Activated naive CD4-positive, alpha-beta T cell treated with Interleukin-2 at 50 U/mL for 16 hours (primary cell): ENCODE measurements around the gene KLHL21.

Experiments used
- DNase-seq: peaks from one replicate; pipeline ENCODE4 v3.0.0-alpha.2; 2020

Gene KLHL21

DNA sequence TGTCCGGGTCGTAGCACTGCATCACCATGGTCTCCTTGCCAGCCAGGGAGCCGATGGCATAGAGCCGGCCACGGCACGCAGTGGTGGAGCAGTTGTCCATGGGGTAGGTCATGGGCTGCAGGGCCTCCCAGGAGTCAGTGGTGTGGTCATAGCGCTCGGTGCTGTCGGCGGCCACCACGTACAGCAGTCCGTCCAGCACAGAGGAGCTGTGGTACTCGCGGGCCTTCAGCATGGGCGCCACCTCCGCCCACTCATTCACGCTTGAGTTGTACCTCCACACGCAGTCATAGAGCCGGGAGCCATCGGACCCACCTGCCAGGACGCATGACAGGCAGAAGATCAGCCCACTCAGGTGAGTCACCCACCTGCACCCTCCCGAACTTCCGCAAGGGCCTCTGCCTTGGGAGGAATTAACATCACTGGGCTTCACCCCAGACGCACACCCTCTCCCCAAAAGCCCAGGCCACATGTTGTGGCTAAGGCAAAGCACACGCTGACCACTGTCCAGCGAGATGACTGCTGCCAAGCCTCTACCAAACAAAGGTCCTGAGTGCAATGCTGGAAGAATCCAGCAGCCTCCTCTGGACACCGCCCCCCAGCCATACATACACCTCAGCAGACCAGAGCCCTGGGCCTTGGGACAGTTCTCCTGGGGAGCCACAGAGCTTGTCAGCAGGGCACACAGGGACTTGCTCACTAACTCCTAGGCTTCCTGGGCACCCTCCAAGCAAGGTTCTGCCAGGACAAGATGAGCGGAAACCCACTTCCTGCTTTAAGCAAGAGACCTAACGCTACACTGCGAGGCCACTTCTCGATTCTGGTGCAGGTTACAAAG is 3.3 kb downstream of the KLHL21 start:
- DNase-seq: peak; percentile 70

DNA sequence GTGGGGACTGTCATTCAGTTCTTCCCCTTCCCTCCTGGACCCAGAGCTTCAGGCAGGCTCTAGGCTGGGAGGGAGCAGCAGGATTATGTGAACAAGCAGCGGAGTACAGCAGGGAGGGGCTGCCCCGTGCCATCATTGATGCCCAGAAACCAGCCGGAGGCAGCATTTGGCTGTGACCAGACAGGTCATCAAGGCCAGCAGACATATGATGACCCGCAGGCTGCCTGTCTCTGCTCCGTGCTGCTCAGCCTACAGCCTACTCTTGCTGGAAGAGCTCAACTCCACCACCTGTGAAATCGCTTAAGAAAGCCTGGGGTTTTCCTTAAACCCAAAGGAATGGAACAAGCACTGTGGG is 4.9 kb downstream of the KLHL21 start:
- no peak for DNase-seq

DNA sequence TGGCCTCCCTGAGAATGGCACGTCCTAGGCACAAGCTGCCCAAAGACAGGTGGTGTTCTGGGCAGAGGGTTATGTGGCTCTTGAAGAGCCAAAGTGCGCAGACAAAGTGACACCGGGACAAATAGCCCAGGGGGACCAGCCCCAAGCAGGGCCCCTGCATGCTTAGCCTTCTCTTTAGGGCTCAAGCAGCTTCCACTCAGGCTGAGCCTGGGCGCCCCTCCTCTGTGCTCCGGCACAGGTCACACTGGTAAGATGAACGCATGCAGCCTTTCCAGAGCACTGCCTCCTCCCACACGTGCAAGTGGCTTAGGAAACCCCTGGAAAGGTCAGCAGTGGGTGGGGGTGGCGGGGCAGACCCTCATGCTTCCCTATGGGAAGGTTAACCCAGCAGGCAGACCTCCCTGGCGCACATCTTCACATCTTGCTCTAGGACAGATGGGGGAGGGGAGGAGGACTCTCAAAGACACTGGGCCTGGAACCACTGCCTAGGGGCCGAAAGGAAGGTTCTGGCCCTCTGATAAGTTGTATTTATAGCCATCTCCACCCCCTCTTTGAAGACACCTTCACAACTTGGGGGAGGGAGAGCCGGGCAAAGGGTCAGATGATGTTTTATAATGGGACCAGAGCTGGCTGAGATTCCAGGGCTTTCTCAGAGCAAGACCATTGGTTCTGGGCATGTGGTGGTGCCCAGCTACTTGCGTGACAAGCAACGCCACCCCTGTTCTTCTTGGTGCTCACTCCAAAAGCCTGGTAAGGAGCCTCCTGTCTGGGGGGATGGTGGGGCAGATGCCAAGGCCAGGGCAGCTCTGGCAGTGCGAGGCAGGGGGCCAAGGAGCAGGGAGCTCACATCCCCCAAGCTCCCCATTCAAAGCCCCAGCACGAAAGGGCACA is 5.5 kb downstream of the KLHL21 start:
- DNase-seq: no peak

DNA sequence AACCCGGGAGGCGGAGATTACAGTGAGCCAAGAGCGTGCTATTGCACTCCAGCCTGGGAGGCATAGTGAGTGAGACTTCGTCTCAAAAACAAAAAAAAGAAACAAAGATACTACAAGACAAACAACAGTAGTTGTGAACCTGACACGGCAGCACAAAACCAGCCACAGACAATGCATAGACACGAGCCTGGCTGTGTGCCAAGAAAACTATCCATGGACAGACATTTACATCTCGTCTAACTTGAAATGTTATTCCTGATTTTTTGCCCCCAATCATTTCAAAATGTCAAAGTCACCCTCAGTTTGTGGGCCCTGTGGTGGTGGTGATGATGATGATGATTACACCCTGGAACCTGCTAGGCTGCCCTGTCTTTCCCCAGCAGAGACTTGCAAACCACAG is 6.3 kb downstream of the KLHL21 start:
- DNase-seq: no peak

DNA sequence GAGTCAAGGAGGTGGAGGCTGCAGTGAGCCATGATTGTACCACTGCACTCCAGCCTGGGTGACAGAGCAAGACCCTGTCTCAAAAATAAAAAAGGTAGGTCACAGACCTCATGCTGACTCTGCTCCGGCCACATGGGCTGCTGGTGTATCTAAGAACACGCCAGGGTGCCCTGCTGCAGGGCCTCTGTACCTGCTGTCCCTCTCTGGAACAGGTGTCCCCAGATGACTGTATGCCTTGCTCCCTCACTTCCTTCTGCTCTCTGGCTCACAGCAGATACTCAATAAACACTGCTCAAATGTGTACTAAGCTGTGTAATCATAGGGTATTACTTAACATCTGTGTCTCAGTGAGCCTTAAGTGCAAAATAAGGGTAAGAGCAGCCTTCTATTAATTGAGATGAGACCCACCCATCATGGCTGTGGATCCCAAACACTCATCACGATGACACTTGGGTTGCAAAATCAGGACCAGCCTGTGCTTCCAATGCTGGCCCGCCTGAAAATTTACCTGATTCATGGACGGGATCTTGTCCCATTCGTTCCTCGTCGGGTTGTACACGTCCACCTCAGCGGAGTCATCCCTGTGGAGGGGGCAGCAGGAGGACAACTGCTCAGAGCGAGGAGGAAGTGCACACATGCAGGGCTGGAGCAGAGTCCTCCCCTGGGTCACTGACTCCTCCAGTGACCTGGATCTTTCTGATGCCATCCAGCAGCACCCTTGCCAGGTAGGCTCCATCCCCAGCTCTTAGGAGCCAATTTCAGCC is 7.5 kb downstream of the KLHL21 start:
- DNase-seq: no peak

DNA sequence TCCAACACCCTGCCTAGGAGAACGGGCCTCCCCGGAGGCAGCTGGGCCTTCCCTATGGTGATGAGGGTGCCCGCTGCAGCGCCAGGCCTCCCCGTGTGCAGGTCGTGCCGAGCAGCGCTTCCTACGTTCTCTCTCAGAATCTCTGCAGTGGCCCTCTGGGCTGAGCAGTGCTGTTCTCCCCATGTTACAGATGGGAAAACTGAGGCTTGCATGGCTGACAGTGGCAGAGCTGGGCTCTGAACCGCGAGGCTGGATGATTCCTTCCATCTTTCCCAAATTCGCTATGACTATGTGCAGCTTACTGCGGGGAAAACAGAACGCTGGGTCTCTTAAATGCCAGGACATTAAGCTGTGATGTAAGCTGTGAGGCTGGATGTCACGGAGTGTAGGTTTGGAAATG is 8.9 kb downstream of the KLHL21 start:
- no peak for DNase-seq

DNA sequence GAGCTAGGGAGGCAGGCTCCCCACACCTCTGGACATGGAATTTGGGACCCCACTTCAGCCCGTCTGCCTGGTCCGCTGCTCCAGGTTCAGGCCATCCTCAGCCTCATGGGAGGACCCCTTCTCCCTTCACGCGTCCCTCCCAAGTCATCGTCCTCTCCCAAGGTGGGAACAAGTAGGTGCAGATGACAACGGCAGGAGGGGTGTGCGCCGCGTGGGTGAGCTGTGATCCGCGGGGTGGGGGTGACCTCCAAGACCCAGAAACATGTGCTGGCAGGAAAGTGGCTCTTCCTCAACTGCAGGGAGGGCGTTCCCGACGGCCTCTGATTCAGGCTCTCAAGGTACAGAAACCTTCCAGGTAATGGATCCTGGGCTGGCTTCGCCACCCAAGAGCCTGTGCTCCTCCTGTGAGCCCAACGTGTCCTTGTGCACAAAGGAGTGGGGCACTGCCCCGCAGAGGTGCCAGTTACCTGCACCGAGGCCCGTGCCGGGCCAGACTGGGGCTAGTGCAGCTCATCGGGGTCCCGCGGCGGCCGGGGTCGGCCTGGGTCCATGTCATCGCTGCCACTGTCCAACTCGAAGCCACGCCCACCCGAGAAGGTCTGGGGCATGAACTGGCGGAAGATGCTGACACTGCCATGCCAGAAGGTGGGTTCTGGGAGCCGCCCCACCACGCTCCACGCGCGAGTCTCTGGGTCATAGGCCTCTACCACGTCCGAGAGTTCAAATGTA is 9.6 kb downstream of the KLHL21 start:
- no peak for DNase-seq

DNA sequence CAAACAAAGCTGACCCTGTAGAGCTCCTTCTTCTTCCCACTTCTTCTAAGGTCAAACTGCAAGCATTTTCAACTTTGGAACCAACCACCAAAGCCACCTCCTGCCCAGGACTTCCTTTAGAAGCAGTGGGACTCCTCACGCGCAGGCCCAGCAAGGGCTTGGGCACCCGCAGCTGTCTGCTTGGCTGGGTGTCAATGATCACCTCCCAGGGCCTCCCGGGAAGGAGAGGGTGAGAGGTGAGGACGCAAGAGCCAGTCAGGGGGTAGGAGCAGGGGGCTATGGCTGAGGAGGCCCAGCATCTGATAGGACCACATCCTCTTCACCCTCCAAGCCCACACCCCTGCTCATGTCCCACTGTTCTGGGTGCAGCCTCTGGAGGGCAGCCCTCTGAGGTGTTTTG is 10.2 kb downstream of the KLHL21 start:
- no peak for DNase-seq

DNA sequence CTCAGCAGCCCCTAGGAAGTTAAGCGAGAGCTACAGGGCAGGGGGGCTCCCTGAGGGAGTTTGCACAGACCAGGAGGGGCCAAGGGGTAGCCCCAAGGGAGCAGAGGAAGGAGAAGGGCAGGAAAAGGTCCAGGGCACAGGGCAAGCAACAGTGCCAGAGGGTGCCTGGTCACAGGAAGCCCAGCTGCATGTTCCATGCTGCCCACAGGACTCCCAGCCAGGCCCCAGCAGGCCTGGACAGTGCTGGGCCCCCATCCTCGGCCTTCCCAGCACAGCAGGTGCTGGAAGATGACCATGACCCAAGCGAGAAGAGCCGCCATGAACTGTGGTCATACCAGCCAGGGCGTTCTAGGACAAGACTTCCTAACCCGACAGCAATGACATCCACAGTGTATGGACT is 11.0 kb downstream of the KLHL21 start:
- DNase-seq: no peak

DNA sequence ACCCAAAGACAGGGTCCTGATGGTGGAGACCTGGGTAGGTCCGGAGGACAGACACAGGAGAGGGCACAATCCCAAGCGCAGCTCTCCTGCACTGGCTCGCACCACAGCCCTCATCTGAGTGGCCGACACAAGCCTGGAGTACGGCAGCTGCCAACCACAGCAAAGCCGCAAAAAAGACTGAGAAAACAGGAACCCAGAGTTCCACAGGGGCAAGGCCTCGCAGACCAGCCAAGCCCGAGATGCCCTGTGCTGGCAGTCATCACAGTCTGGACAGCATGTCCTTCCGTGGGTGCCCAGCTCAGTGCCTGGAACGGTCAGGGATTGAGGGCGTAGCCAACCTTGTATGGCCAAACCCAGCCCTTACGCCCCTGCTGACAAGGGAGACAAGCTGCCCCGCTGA is 11.4 kb downstream of the KLHL21 start:
- no peak for DNase-seq

DNA sequence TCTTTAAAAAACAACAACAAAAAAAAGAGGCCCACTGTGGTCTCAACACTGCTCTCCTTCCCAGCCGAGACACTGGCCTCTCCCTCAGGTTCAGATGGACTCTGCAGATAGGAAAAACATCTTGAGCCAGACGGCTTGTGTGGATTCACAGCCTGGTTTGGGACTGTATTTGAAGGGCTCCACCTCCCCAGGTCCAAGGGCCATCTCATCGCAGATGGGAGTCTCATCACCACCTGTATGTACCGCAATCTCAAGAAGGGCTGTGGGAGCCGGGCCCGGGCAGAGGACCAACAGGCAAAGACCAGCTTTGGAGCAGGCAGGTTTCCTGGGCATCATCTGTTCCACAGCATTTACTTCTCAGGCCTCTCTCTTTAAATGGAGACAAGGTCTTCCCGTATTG is 12.6 kb downstream of the KLHL21 start:
- no peak for DNase-seq

DNA sequence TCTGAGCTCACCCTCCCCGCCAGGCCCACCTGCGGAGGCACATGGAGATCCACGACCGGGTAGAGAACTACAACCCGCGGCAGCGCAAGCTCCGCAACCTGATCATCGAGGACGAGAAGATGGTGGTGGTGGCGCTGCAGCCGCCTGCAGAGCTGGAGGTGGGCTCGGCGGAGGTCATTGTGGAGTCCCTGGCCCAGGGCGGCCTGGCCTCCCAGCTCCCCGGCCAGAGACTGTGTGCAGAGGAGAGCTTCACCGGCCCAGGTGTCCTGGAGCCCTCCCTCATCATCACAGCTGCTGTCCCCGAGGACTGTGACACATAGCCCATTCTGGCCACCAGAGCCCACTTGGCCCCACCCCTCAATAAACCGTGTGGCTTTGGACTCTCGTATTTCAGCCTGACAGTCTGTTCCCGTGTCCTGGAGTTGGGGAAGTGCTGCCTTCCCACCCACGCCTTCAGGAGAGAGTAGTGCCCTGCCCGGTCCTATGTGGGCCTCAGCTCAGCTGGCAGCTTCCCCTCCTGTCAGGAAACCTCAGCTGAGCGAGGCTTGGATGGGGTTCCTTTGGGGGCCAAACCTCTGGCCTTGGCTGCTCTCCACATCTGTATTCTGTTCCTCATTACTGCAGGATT is 13.7 kb downstream of the KLHL21 start:
- no peak for DNase-seq

DNA sequence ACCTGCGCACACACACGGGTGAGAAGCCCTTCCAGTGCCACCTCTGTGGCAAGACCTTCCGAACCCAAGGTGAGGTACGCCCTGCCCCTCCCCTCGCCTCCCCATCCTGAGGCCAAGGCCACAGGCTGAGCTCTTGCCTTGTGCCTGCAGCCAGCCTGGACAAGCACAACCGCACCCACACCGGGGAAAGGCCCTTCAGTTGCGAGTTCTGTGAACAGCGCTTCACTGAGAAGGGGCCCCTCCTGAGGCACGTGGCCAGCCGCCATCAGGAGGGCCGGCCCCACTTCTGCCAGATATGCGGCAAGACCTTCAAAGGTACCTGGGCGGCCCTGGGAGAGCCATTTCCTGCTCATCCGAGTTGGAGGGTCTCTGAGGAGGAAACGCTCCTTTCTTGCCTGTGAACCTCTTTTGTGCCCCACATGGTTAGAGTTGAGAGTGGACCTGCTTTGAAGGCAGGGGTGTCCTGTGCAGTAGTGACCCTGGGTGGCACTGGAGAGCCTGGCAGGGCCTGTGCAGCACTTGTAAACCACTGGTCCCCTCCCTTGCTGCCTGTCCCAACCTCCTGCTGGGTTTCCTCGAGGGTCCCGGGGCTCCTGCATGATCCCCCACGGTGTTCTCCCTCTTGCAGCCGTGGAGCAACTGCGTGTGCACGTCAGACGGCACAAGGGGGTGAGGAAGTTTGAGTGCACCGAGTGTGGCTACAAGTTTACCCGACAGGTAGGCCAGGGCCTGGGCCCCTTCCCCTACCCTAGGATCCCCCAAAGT is 14.4 kb downstream of the KLHL21 start:
- DNase-seq: no peak

DNA sequence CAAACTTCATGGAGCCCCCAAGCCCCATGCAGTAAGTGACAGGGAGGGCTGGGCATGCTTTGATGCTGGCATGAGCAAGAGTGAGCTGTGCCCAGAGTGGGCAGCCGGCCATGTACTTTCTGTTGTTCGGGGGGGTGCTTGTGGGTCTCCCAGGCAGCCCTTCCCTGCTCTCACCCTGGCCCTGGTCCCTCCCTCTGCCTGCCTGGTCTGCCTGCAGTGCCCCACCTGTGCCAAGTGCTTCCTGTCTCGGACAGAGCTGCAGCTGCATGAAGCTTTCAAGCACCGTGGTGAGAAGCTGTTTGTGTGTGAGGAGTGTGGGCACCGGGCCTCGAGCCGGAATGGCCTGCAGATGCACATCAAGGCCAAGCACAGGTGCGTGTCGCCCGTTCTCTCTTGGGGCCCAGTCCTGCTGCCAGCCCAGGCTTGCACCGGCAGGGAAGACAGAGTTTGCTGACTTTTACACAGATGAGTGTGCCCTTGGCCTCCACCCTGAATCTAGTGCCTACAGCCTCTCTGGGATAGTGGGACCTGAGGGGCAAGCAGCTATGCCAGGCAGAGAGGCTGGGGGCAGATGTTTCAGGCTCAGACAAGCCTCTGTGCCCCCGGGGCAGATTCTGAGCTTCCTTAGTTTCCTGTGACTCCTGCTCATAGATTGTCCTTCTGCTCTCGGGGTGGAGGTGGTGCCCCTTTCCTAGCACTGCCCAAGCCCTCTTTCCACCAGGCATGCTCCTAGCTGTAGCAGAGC is 15.2 kb downstream of the KLHL21 start:
- DNase-seq: no peak

DNA sequence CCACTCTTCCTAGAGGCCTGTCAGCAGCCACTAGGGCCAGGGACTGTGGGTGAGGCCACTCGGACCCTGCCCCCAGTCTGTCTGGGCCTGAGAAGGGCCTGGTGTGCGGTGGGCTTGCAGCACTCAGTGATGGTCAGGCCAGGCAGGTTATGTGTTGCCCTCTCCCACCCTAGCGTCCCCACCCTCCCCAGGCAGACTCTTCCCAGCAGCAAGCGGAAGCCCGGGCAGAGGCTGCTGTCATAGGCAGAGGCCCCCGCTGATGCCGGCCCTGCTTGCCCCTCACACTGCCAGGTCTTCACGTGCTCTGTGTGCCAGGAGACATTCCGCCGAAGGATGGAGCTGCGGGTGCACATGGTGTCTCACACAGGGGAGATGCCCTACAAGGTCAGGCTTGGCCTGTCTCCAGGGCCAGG is 16.3 kb downstream of the KLHL21 start:
- DNase-seq: no peak

DNA sequence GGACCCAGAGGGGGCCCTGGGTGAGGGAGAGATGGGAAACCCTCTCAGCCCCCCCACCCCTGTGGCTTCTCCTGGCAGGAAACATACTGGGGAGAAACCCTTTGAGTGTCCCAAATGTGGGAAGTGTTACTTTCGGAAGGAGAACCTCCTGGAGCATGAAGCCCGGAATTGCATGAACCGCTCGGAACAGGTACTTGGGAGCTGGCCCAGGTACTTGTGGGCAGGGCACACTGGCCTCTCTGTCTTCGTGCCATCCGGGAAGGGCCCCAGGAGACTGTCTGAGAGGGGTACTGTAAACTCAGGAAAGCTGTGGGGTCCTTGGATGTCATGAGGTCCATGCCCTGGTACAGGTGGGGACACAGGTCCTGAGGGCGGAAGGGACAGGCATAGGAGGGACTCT is 16.8 kb downstream of the KLHL21 start:
- DNase-seq: no peak

DNA sequence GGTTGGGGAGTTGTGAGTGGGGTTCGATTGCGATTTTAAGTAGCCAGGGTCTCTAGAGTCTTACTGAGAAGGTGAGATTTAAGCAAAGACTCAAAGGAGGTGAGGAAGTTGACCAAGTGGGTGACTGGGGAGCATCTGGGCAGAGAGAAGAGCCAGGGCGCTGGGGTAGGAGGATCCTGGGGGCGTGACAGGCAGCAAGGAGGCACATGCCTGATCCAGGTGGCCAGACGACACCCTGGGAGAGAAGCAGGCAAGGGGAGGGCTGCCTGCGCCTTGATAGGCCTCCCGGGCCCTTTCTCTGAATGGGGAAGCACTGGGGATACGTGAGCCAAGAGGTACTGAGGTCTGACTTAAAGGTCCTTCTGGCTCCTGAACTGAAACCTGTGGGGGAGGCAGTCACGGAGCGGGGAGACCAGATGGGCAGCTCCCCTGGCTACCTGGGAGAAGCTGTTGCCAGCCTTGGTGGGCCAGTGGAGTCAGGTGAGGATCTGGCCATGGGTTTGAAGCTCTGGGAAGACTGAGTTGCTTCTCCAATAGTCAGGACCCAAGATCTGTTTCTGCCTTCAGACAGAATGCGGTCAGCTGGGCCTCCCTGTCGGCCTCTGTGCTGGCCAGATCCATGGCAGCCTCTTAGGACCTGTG is 17.5 kb downstream of the KLHL21 start:
- DNase-seq: no peak

DNA sequence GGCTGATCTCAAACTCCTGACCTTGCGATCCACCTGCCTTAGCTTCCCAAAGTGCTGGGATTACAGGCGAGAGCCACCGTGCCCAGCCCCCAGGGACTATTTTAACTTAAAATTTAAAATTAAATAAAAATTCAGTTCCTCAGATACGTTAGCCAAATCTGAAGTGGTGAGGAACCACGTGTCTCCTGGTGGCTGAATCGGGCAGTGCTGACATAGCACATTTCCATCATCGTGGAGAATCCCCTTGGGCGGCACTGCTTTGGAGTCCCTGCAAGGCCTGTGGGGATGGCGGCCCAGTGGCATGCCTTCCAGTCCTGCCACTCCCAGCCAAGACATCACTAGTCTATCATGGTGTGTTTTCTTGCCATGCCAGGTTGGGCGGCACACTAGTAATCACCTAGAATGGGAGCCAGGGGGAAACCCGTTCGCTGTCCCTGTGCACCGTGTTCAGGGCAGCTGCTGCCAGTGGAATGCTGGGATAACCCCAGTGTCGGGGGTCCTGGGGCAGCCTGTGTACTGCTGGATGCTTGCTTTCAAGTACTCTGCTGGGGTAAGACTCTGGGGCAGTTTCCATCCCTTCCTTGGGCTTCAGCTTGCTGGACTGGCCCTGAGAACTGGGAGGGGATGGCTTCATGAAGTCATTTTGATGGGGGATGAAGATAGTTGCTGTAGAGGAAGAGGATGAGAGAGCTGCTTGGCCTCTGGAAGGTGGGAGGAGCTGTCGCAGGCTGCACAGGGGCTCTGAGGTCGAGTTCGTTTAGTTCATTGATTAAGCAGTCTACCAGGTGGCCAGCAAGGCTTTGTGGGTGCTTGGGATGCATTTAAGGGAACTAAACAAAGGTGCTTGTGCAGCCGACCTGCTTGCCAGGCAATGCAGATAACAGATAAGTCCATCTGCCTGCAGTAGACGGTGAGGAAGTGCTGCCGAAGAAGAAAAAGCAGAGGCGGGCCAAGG is 18.3 kb downstream of the KLHL21 start:
- DNase-seq: no peak

DNA sequence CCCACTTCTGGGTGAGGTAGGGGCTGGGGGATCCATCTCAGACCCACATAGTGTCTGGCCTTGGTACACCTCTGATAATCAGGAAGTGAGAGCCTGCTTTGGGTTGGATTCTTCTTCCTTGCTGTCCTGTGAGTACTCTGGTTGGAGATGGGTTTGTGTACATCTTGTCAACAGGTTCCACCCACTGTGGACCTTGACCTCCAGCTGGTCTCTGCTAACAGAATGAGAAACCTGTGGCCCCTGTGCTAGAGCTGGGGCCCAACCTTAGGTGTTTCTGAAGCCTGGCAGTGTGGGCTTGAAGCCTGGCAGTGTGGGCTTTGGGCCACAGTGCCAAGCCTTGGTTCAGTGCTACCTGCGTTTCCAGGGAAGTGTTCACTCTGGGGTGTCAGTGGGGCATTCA is 20.3 kb downstream of the KLHL21 start:
- no peak for DNase-seq
